GM23338 (cell line): ENCODE data around the gene ZG16B.

Experiments used
- EZH2 ChIP-seq: fragments of 200-600 bp; sonication (generic); IDR thresholded peaks from one replicate; pipeline ENCODE4 v1.8.0; 2017; ENCODE audit warnings: antibody characterized with exemption, mild to moderate bottlenecking, low read depth; ENCODE audit not compliant: unreplicated experiment
- EZH2phosphoT487 ChIP-seq: fragments of 200-600 bp; sonication (generic); IDR thresholded peaks from one replicate; pipeline ENCODE4 v1.8.1; 2018; ENCODE audit warnings: antibody characterized with exemption; ENCODE audit not compliant: unreplicated experiment
- JUNB ChIP-seq: IDR thresholded peaks from one replicate; pipeline ENCODE4 v1.6.1; 2016; ENCODE audit warnings: antibody characterized with exemption; ENCODE audit not compliant: unreplicated experiment
- POLR2AphosphoS5 ChIP-seq: IDR thresholded peaks from 2 replicates; pipeline ENCODE4 v1.6.1; 2016; ENCODE audit warnings: antibody characterized with exemption, low read depth
- STAT1 ChIP-seq: IDR thresholded peaks from one replicate; pipeline ENCODE4 v1.6.1; 2016; ENCODE audit warnings: antibody characterized with exemption; ENCODE audit not compliant: unreplicated experiment
- ZNF331 ChIP-seq: fragments of 250-450 bp; sonication (Bioruptor Pico); IDR thresholded peaks from 2 replicates; pipeline ENCODE4 v1.5.0; 2020; ENCODE audit warnings: low read depth, mild to moderate bottlenecking, moderate library complexity
- TF ChIP-seq, protein P1 (sequence below), 2 experiments: fragments of 200-600 bp in 1 of 2; sonication (generic) in 1 of 2; conservative IDR thresholded peaks; 2 replicates each; pipeline versions ENCODE4 v1.5.1 to v1.6.1; 2016 to 2017; ENCODE audit warnings: antibody characterized with exemption in 2 of 2, low read depth in 2 of 2, mild to moderate bottlenecking in 2 of 2, moderate library complexity in 1 of 2
- TF ChIP-seq, protein P2 (sequence below): IDR thresholded peaks from one replicate; pipeline ENCODE4 v1.6.1; 2018; ENCODE audit warnings: antibody characterized with exemption; ENCODE audit not compliant: unreplicated experiment
- TF ChIP-seq, protein P3 (sequence below): IDR thresholded peaks from 2 replicates; pipeline ENCODE4 v1.6.1; 2016; ENCODE audit warnings: antibody characterized with exemption

DNA sequence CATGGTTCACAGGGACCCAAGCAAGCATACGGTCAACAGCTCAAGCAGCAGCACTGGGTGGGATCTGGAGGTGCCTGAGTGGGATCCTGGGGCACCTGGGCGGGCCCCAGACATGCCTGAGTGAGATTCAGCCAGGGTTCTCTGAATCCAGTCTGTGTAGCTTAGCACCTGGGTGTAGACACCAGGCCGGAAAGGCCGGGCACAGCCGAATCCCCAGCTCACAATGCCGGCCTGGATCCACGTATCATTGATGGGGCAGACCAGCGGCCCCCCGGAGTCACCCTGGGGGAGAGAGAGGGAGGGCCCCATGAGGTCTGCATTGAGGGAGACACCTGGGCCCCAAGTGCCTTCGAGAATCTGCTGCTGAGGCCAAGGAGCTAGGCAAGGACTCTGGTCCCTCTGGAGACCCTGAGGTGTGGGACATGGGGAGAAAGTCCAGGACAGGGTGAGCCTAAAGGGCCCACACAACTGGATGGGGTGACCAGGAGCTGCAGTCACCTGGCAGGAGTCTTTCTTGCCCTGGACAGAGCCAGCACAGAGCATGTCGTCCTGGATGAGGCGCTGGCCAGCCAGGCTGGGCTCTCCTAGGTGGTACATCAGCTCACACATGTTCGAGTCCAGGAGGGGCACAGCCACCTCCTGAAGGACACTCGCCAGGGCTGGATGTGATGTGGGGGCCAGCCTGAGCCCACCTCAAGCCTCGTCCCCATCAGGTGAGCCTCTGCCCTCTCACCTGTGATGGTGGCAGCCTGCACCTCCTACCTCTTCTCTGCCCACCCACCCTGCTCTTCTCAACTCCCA, 9.7 kb downstream of the ZG16B start:
- no peak for TF ChIP-seq POLR2AphosphoS5
- TF ChIP-seq, protein P1, sequence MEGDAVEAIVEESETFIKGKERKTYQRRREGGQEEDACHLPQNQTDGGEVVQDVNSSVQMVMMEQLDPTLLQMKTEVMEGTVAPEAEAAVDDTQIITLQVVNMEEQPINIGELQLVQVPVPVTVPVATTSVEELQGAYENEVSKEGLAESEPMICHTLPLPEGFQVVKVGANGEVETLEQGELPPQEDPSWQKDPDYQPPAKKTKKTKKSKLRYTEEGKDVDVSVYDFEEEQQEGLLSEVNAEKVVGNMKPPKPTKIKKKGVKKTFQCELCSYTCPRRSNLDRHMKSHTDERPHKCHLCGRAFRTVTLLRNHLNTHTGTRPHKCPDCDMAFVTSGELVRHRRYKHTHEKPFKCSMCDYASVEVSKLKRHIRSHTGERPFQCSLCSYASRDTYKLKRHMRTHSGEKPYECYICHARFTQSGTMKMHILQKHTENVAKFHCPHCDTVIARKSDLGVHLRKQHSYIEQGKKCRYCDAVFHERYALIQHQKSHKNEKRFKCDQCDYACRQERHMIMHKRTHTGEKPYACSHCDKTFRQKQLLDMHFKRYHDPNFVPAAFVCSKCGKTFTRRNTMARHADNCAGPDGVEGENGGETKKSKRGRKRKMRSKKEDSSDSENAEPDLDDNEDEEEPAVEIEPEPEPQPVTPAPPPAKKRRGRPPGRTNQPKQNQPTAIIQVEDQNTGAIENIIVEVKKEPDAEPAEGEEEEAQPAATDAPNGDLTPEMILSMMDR (conservative IDR thresholded peaks at IDR 0.05; ENCODE audit: low read depth in 2 of 2), result no peak
- no peak for TF ChIP-seq EZH2
- no peak for TF ChIP-seq ZNF331 (CRISPR knock-in tag)
- no peak for TF ChIP-seq EZH2phosphoT487
- TF ChIP-seq, protein P2, sequence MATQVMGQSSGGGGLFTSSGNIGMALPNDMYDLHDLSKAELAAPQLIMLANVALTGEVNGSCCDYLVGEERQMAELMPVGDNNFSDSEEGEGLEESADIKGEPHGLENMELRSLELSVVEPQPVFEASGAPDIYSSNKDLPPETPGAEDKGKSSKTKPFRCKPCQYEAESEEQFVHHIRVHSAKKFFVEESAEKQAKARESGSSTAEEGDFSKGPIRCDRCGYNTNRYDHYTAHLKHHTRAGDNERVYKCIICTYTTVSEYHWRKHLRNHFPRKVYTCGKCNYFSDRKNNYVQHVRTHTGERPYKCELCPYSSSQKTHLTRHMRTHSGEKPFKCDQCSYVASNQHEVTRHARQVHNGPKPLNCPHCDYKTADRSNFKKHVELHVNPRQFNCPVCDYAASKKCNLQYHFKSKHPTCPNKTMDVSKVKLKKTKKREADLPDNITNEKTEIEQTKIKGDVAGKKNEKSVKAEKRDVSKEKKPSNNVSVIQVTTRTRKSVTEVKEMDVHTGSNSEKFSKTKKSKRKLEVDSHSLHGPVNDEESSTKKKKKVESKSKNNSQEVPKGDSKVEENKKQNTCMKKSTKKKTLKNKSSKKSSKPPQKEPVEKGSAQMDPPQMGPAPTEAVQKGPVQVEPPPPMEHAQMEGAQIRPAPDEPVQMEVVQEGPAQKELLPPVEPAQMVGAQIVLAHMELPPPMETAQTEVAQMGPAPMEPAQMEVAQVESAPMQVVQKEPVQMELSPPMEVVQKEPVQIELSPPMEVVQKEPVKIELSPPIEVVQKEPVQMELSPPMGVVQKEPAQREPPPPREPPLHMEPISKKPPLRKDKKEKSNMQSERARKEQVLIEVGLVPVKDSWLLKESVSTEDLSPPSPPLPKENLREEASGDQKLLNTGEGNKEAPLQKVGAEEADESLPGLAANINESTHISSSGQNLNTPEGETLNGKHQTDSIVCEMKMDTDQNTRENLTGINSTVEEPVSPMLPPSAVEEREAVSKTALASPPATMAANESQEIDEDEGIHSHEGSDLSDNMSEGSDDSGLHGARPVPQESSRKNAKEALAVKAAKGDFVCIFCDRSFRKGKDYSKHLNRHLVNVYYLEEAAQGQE, result no peak
- no peak for TF ChIP-seq STAT1
- TF ChIP-seq, protein P3, sequence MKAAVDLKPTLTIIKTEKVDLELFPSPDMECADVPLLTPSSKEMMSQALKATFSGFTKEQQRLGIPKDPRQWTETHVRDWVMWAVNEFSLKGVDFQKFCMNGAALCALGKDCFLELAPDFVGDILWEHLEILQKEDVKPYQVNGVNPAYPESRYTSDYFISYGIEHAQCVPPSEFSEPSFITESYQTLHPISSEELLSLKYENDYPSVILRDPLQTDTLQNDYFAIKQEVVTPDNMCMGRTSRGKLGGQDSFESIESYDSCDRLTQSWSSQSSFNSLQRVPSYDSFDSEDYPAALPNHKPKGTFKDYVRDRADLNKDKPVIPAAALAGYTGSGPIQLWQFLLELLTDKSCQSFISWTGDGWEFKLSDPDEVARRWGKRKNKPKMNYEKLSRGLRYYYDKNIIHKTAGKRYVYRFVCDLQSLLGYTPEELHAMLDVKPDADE, result no peak
- TF ChIP-seq JUNB, result no peak
